K562 (cell line): ENCODE results near the gene PIK3CB. TPM values are rescaled to one million over a fixed set of nuclear protein-coding genes. Genes with fewer than 3 reads are reported as not detected.

Source experiments
- ATAC-seq: fragments of 200-7000 bp; cut with Tn5 transposase; 3 replicates; pipeline ENCODE4 v1.9.1; 2020; ENCODE audit warnings: moderate library complexity
- BruUV-seq: library from RNA; stranded (reverse); fragments of 400-500 nt; replicated peaks from 2 replicates; lab custom pipeline; 2021; lab: Mats Ljungman, UMichigan
- CTCF ChIA-PET: fragments of 300-600 bp; formaldehyde crosslinking; extraction: SDS; loops from one replicate; lab custom pipeline; 2021; ENCODE audit warnings: low intra/inter-chr PET ratio; lab: Yijun Ruan, JAX
- POLR2A ChIA-PET: fragments of 300-600, 350-650 bp; sonication (Branson Sonifier 250); formaldehyde crosslinking; extraction: SDS; loops from one replicate; lab custom pipeline; 2021; ENCODE audit warnings: antibody characterized with exemption, inconsistent platforms; lab: Yijun Ruan, JAX
- DNase-seq, 4 experiments: peaks; one replicate each; pipeline versions ENCODE4 v3.0.0 to v3.0.0-alpha.2; 2011 to 2018; ENCODE audit warnings: low spot score in 3 of 4, mixed read lengths in 3 of 4; ENCODE audit errors: extremely low read depth in 1 of 4
- FAIRE-seq: peaks from 2 replicates; lab custom pipeline; 2011; peaks lifted over from hg19 to GRCh38; lab: Jason Lieb, UNC
- H2AFZ ChIP-seq: 2 replicates; pipeline ENCODE4 v1.6.0; 2011; ENCODE audit warnings: low read depth, low read length, control low read depth, inconsistent platforms
- H3K27ac ChIP-seq: fragments of 200-600 bp; 3 replicates; pipeline ENCODE4 v1.8.0; 2011; ENCODE audit warnings: low read depth, mild to moderate bottlenecking, control low read depth, inconsistent platforms, low read length, moderate library complexity, mixed read lengths; ENCODE audit errors: extremely low read depth
- H3K27me3 ChIP-seq, 2 experiments: fragments of 300-600 bp in 1 of 2; 2 replicates in 1 of 2; 3 replicates in 1 of 2; pipeline versions ENCODE4 v1.6.0 to v1.8.0; 2011; ENCODE audit warnings: inconsistent platforms in 2 of 2, low read length in 2 of 2, mild to moderate bottlenecking in 1 of 2, mixed read lengths in 1 of 2, moderate library complexity in 1 of 2; ENCODE audit not compliant: control insufficient read depth in 2 of 2, insufficient read depth in 2 of 2
- H3K36me3 ChIP-seq: fragments of 300-600 bp; 3 replicates; pipeline ENCODE4 v1.8.0; 2011; ENCODE audit warnings: mild to moderate bottlenecking, low read length, inconsistent platforms; ENCODE audit not compliant: control insufficient read depth, insufficient read depth
- H3K4me1 ChIP-seq, 2 experiments: fragments of 200-600 bp in 1 of 2; replicated peaks in 1 of 2; 2 replicates in 1 of 2; 3 replicates in 1 of 2; pipeline versions ENCODE4 v1.5.1 to v1.8.0; 2011; ENCODE audit warnings: inconsistent platforms in 2 of 2, low read length in 2 of 2, mild to moderate bottlenecking in 1 of 2, mixed read lengths in 1 of 2, moderate library complexity in 1 of 2; ENCODE audit not compliant: control insufficient read depth in 2 of 2, insufficient read depth in 2 of 2
- H3K4me2 ChIP-seq: 2 replicates; pipeline ENCODE4 v1.6.1; 2011; ENCODE audit warnings: low read length, control low read depth, inconsistent platforms, mixed read lengths; ENCODE audit not compliant: insufficient read depth
- H3K4me3 ChIP-seq: fragments of 200-600 bp; sonication (generic), shearing (Covaris generic); 2 replicates; pipeline ENCODE4 v1.5.1; 2016; ENCODE audit warnings: control low read depth, inconsistent platforms
- H3K79me2 ChIP-seq: fragments of 200-600 bp; 3 replicates; pipeline ENCODE4 v1.8.0; 2011; ENCODE audit warnings: low read length, inconsistent platforms; ENCODE audit not compliant: control insufficient read depth, insufficient read depth
- H3K9ac ChIP-seq, 2 experiments: 2 replicates each; pipeline versions ENCODE4 v1.6.0 to v1.6.1; 2011; ENCODE audit warnings: low read depth in 2 of 2, low read length in 2 of 2, control low read depth in 1 of 2, inconsistent platforms in 1 of 2, mild to moderate bottlenecking in 1 of 2, mixed read lengths in 1 of 2; ENCODE audit not compliant: insufficient read depth in 1 of 2
- H3K9me1 ChIP-seq: one replicate; pipeline ENCODE4 v1.6.0; 2011; ENCODE audit warnings: inconsistent platforms, mild to moderate bottlenecking, low read length, moderate library complexity; ENCODE audit not compliant: control insufficient read depth, insufficient read depth
- H3K9me3 ChIP-seq: replicated peaks from 2 replicates; pipeline ENCODE4 v1.5.1; 2011; ENCODE audit warnings: low read depth, low read length, inconsistent platforms; ENCODE audit not compliant: control insufficient read depth, insufficient read depth
- H4K20me1 ChIP-seq: replicated peaks from 2 replicates; pipeline ENCODE4 v1.6.1; 2011; ENCODE audit warnings: low read length, inconsistent platforms, mixed read lengths; ENCODE audit not compliant: control insufficient read depth, insufficient read depth
- BDP1 ChIP-seq: IDR thresholded peaks from 3 replicates; pipeline ENCODE4 v1.6.1; 2011; ENCODE audit not compliant: insufficient read length, insufficient read depth
- CTBP1 ChIP-seq: fragments of 450-650 bp; IDR thresholded peaks from 2 replicates; pipeline ENCODE4 v1.6.1; 2016; ENCODE audit warnings: borderline replicate concordance
- HDAC6 ChIP-seq: IDR thresholded peaks from 2 replicates; pipeline ENCODE4 v1.6.1; 2012; ENCODE audit warnings: low read depth, mild to moderate bottlenecking, control low read depth, inconsistent platforms, low read length, moderate library complexity
- NR2C1 ChIP-seq, 2 experiments: fragments of 450-650 bp; IDR thresholded peaks; 2 replicates each; pipeline ENCODE4 v1.6.1; 2017; ENCODE audit warnings: mild to moderate bottlenecking in 2 of 2, antibody characterized with exemption in 1 of 2, inconsistent platforms in 1 of 2, missing compliant biosample characterization in 1 of 2, missing genetic modification characterization in 1 of 2
- POLR2B ChIP-seq: fragments of 450-650 bp; IDR thresholded peaks from 2 replicates; pipeline ENCODE4 v1.6.1; 2018; ENCODE audit warnings: low read depth; ENCODE audit not compliant: partially characterized antibody
- POLR2H ChIP-seq: IDR thresholded peaks from 2 replicates; pipeline ENCODE4 v1.6.1; 2016; ENCODE audit warnings: missing genetic modification characterization, low read depth, mild to moderate bottlenecking, control low read depth, missing compliant biosample characterization, moderate library complexity
- POLR3A ChIP-seq: IDR thresholded peaks from 2 replicates; pipeline ENCODE4 v1.6.1; 2011; ENCODE audit warnings: borderline replicate concordance, mild to moderate bottlenecking, moderate library complexity; ENCODE audit not compliant: insufficient read length, insufficient read depth; ENCODE audit errors: extremely low read depth
- RBM22 ChIP-seq: fragments of 200-400 bp; formaldehyde crosslinking; IDR thresholded peaks from 2 replicates; pipeline ENCODE4 v1.6.1; 2018; ENCODE audit warnings: low read length, low read depth; ENCODE audit not compliant: poor library complexity, severe bottlenecking
- RFX5 ChIP-seq: IDR thresholded peaks from 2 replicates; pipeline ENCODE4 v1.6.1; 2011; ENCODE audit warnings: low read depth, mild to moderate bottlenecking, improper control_type of control experiment, low read length
- SIN3B ChIP-seq: fragments of 450-650 bp; IDR thresholded peaks from 2 replicates; pipeline ENCODE4 v1.6.1; 2017; ENCODE audit warnings: low read depth, mild to moderate bottlenecking, moderate library complexity
- SMARCA4 ChIP-seq: fragments of 450-650 bp; IDR thresholded peaks from 2 replicates; pipeline ENCODE4 v1.6.1; 2016
- SMARCC2 ChIP-seq: fragments of 450-650 bp; IDR thresholded peaks from 2 replicates; pipeline ENCODE4 v1.6.1; 2017; ENCODE audit warnings: antibody characterized with exemption, moderate library complexity, mild to moderate bottlenecking, low read depth
- TAL1 ChIP-seq: fragments of 450-650 bp; IDR thresholded peaks from 2 replicates; pipeline ENCODE4 v1.6.1; 2016; ENCODE audit warnings: mild to moderate bottlenecking
- XRCC3 ChIP-seq: fragments of 450-650 bp; IDR thresholded peaks from 2 replicates; pipeline ENCODE4 v1.6.1; 2017; ENCODE audit warnings: mild to moderate bottlenecking, moderate library complexity
- ZNF589 ChIP-seq: fragments of 200-800 bp; sonication (Bioruptor generic); IDR thresholded peaks from 2 replicates; pipeline ENCODE4 v1.6.1; 2016; ENCODE audit warnings: low read depth, missing genetic modification characterization, missing compliant biosample characterization
- WGBS: fragments of 100-300 bp; shearing (Covaris generic); methylation state at CpG from one replicate; pipeline ENCODE4 v1.1.6; 2016; ENCODE audit warnings: low coverage, mixed read lengths; ENCODE audit not compliant: insufficient coverage; ENCODE audit errors: missing lambda C conversion rate; 5-methylcytosine and 5-hydroxymethylcytosine counted together
- in situ Hi-C: fragments of 300-500 bp; cut with MboI; formaldehyde crosslinking; loops from 4 replicates; pipeline ENCODE4 v1.15.0; 2018; ENCODE audit warnings: inconsistent platforms, mixed read lengths
- intact Hi-C: fragments of 100-400 bp; cut with micrococcal nuclease; formaldehyde crosslinking; loops from 2 replicates; pipeline ENCODE4 v1.14.2; 2022
- polyA plus RNA-seq, 8 experiments: library from polyadenylated mRNA; depleted of rRNA in 4 of 8; stranded (reverse) in 5 of 8; unstranded in 3 of 8; fragments of >200 nt; fragmentation: Nextera tagmentation in 2 of 8; fragmentation: Illumina TruSeq in 1 of 8; extraction: Ambion mirVana in 2 of 8; extraction: Trizol in 1 of 8; gene quantifications; 2 replicates each; pipeline versions ENCODE4 v1.2.1 to v1.2.3, GENCODE V29; 2011 to 2014; ENCODE audit warnings: inconsistent platforms in 1 of 8, missing spikeins in 1 of 8
- total RNA-seq, 7 experiments: library from RNA; depleted of rRNA in 6 of 7; stranded (reverse); fragments of >200 nt in 6 of 7; fragmentation: Illumina TruSeq in 2 of 7; extraction: Trizol in 2 of 7; gene quantifications; 2 replicates each; pipeline versions ENCODE4 v1.2.1 to v1.2.3, GENCODE V29; 2011 to 2021; ENCODE audit warnings: low replicate concordance in 1 of 7
- TF ChIP-seq, protein P1 (sequence below): fragments of 450-650 bp; IDR thresholded peaks from 2 replicates; pipeline ENCODE4 v1.6.1; 2017; ENCODE audit warnings: antibody characterized with exemption, mild to moderate bottlenecking

Gene PIK3CB
- total and polyA plus RNA-seq, 9 of the 15 experiments (the other 6 are each of a cell fraction or from before 2014, with no cell fraction given) = 15.3 to 62.6 (median 28.3) TPM

DNA sequence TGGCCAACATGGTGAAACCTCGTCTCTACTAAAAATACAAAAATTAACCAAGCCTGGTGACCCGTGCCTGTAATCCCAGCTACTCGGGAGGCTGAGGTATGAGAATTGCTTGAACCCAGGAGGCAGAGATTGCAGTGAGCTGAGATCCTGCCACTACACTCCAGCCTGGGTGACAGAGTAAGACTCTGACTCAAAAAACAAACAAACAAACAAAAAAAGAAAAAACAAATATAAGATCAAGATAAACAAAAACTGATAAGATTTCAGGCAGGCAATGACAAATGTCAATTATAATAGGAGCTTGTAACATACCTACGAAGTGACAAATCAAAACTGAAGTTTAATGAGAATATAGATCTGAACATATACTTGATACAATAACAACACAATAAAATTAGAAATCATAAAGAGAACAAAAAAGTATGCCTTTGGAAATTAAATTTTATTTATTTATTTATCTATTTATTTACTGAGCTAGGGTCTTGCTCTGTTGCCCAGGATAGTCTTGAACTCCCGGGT, 155.8 kb downstream of the PIK3CB start:
- no peak for DNase-seq

DNA sequence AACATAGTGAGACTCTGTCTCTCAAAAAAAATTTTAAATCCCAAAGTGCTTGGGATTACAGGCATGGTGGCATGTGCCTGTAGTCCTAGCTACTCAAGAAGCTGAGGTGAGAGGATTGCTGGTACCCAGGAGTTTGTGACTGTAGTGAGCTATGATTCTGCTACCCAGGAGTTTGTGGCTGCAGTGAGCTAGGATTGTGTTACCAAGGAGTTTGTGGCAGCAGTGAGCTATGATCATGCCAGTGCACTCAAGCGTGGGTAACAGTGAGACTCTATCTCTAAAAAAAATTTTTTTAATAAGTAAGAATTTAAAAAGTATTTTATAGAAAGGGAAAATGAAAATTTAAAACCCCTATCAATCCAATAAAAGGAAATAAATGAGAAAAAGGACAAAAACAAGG, 156.6 kb downstream of the PIK3CB start:
- H3K36me3 ChIP-seq = peaks cover 81% of the 10 kb centered on the region
- ATAC-seq = no peak
- no peaks in the 10 kb centered on the region for H4K20me1 ChIP-seq
- BruUV-seq = no TSS peak
- H3K4me3 ChIP-seq = no peak overlapping the region
- 100% methylated on average over 1 of the region's 1 CpG for WGBS
- H3K27ac ChIP-seq = no peak overlapping the region
- FAIRE-seq = no peak
- H3K27me3 ChIP-seq = no peaks in the 10 kb centered on the region
- H3K4me1 ChIP-seq = peaks cover 0 to 7% of the 10 kb centered on the region in 2 experiments; a peak in 1 of 5 replicates
- DNase-seq = no peak
- H3K9me3 ChIP-seq = peaks cover 19% of the 10 kb centered on the region
- in situ Hi-C loops (no loop called here), intact Hi-C loops (no loop called here)
- no peak overlapping the region for H2AFZ ChIP-seq
- TF ChIP-seq, protein P1, sequence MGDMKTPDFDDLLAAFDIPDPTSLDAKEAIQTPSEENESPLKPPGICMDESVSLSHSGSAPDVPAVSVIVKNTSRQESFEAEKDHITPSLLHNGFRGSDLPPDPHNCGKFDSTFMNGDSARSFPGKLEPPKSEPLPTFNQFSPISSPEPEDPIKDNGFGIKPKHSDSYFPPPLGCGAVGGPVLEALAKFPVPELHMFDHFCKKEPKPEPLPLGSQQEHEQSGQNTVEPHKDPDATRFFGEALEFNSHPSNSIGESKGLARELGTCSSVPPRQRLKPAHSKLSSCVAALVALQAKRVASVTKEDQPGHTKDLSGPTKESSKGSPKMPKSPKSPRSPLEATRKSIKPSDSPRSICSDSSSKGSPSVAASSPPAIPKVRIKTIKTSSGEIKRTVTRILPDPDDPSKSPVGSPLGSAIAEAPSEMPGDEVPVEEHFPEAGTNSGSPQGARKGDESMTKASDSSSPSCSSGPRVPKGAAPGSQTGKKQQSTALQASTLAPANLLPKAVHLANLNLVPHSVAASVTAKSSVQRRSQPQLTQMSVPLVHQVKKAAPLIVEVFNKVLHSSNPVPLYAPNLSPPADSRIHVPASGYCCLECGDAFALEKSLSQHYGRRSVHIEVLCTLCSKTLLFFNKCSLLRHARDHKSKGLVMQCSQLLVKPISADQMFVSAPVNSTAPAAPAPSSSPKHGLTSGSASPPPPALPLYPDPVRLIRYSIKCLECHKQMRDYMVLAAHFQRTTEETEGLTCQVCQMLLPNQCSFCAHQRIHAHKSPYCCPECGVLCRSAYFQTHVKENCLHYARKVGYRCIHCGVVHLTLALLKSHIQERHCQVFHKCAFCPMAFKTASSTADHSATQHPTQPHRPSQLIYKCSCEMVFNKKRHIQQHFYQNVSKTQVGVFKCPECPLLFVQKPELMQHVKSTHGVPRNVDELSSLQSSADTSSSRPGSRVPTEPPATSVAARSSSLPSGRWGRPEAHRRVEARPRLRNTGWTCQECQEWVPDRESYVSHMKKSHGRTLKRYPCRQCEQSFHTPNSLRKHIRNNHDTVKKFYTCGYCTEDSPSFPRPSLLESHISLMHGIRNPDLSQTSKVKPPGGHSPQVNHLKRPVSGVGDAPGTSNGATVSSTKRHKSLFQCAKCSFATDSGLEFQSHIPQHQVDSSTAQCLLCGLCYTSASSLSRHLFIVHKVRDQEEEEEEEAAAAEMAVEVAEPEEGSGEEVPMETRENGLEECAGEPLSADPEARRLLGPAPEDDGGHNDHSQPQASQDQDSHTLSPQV = no peak
- no peak for TF ChIP-seq POLR3A
- no peak overlapping the region for H3K9ac ChIP-seq
- no peaks in the 10 kb centered on the region for H3K9me1 ChIP-seq
- ChIA-PET POLR2A (interaction anchor here (1.6 kb wide), 1 partner anchor 8 kb away, joined by 7 read pairs; no protein-coding TSS in a partner anchor), CTCF (no interaction called here)
- H3K79me2 ChIP-seq = peaks cover 12% of the 10 kb centered on the region; the same call in 1 of the 3 replicates
- no peak overlapping the region for H3K4me2 ChIP-seq

More for the DNA sequence above, 155.8 kb downstream of the PIK3CB start:
- in situ Hi-C loops = no loop called here
- no peak overlapping the region for H3K27ac ChIP-seq
- ATAC-seq = no peak
- H3K4me3 ChIP-seq = no peak overlapping the region
- no peak overlapping the region for H2AFZ ChIP-seq
- H3K79me2 ChIP-seq = 0 out of 3 replicates have a peak, but pooled peaks cover 6% of the 10 kb centered on the region
- CTCF ChIA-PET = no interaction called here
- BruUV-seq = no TSS peak
- H3K9me1 ChIP-seq = no peaks in the 10 kb centered on the region
- FAIRE-seq = no peak
- no peaks in the 10 kb centered on the region for H4K20me1 ChIP-seq
- 93% methylated on average over 5 of the region's 5 CpGs for WGBS
- H3K36me3 ChIP-seq = peaks cover 83% of the 10 kb centered on the region
- intact Hi-C loops = no loop called here
- H3K27me3 ChIP-seq = no peaks in the 10 kb centered on the region
- TF ChIP-seq RFX5 (no peak), SIN3B (no peak), XRCC3 (no peak), RBM22 (peak; percentile 56), NR2C1 (IDR thresholded peaks at IDR 0.05) (no peak), NR2C1 (tag; IDR thresholded peaks at IDR 0.05) (no peak), POLR2H (tag) (no peak), BDP1 (no peak), HDAC6 (no peak), POLR2B (peak; percentile 28), ZNF589 (CRISPR knock-in tag) (no peak), TAL1 (no peak), SMARCA4 (no peak), SMARCC2 (no peak), CTBP1 (no peak)
- TF ChIP-seq, all 486 proteins: peak for 2
- Histone ChIP-seq H3K9me3 (peaks cover 19% of the 10 kb centered on the region), H3K4me1 (peaks cover 0 to 4% of the 10 kb centered on the region in 2 experiments; a peak in 1 of 5 replicates), H3K4me2 (no peak overlapping the region), H3K9ac (no peak overlapping the region)
- POLR2A ChIA-PET = interaction anchor here (1.3 to 1.6 kb wide), 2 partner anchors 9 to 14 kb away, joined by 4 to 7 read pairs; no protein-coding TSS in a partner anchor
